ENCODE measurements around the gene FAM50A. TPM values are rescaled to one million over a fixed set of nuclear protein-coding genes. Genes with fewer than 3 reads are reported as not detected.
A peak's percentile ranks its signal among the peaks of the same experiment; 100 is the strongest.

The FAM50A gene
- total and polyA plus RNA-seq, 4 donors: 57.1 to 246 (median 100) TPM

GRCh38 chrX:154481195-154481594, 37.3 kb downstream of the FAM50A start:
- Histone ChIP-seq H3K4me3 (ENCODE audit: low read length in 2 of 2) (no peak overlapping the region), H3K36me3 (ENCODE audit: control insufficient read depth in 1 of 2, insufficient read depth in 2 of 2, low read length in 1 of 2) (no peaks in the 10 kb centered on the region), H3K27ac (ENCODE audit: low read depth in 1 of 2, low read length in 2 of 2) (no peak overlapping the region), H3K9me3 (ENCODE audit: control insufficient read depth, low read length) (no peaks in the 10 kb centered on the region), H3K27me3 (ENCODE audit: control insufficient read depth in 1 of 2, insufficient read depth in 2 of 2, low read length in 1 of 2) (no peaks in the 10 kb centered on the region), H3K4me1 (ENCODE audit: control insufficient read depth in 1 of 2, insufficient read depth in 2 of 2, low read length in 2 of 2) (no peaks in the 10 kb centered on the region)
- ATAC-seq (ENCODE audit: low FRiP score) (no peak), DNase-seq (no peak)
- 81 to 84% methylated on average over 5 of the region's 5 CpGs for WGBS, 2 donors
- intact Hi-C loops (cut with DNase I): no loop called here

GRCh38 chrX:154481911-154482601, 38.1 kb downstream of the FAM50A start:
- Histone ChIP-seq H3K36me3 (ENCODE audit: control insufficient read depth in 1 of 2, insufficient read depth in 2 of 2, low read length in 1 of 2) (no peaks in the 10 kb centered on the region), H3K9me3 (ENCODE audit: control insufficient read depth, low read length) (no peaks in the 10 kb centered on the region), H3K27ac (ENCODE audit: low read depth in 1 of 2, low read length in 2 of 2) (no peak overlapping the region), H3K4me3 (ENCODE audit: low read length in 2 of 2) (no peak overlapping the region), H3K4me1 (ENCODE audit: control insufficient read depth in 1 of 2, insufficient read depth in 2 of 2, low read length in 2 of 2) (no peaks in the 10 kb centered on the region), H3K27me3 (ENCODE audit: control insufficient read depth in 1 of 2, insufficient read depth in 2 of 2, low read length in 1 of 2) (no peaks in the 10 kb centered on the region)
- 73 to 75% methylated on average over 14 of the region's 14 CpGs for WGBS, 2 donors
- intact Hi-C loops (cut with DNase I): no loop called here
- no peak for DNase-seq
- ATAC-seq (ENCODE audit: low FRiP score): no peak

DNA sequence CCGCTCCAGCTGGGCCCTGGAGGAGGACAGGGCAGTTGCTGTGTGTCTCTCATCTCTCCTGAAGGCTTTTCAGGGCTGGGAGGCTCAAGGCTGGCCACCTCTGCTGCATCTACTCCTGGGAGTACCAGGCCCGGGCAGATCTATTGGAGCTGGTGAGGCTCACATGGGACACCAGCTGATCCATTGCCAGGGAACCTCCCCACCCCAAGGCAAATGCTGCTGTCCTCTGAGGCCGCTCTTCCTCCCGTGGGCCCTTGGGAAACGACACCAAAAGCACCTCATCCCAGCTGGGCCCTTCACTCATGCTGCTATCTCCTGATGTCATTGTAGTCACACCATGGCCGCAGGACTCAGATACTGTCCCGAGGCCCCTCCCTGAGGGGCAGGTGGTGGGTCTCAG, 38.8 kb downstream of the FAM50A start:
- H3K4me1 ChIP-seq (ENCODE audit: control insufficient read depth in 1 of 2, insufficient read depth in 2 of 2, low read length in 2 of 2): no peaks in the 10 kb centered on the region
- ATAC-seq (ENCODE audit: low FRiP score) (no peak), DNase-seq (no peak)
- H3K27ac ChIP-seq (ENCODE audit: low read depth in 1 of 2, low read length in 2 of 2): no peak overlapping the region
- no peaks in the 10 kb centered on the region for H3K9me3 ChIP-seq (ENCODE audit: control insufficient read depth, low read length)
- no peaks in the 10 kb centered on the region for H3K36me3 ChIP-seq (ENCODE audit: control insufficient read depth in 1 of 2, insufficient read depth in 2 of 2, low read length in 1 of 2)
- intact Hi-C loops (cut with DNase I): no loop called here
- 69 to 76% methylated on average over 6 to 7 of the region's 7 CpGs for WGBS, 2 donors
- no peaks in the 10 kb centered on the region for H3K27me3 ChIP-seq (ENCODE audit: control insufficient read depth in 1 of 2, insufficient read depth in 2 of 2, low read length in 1 of 2)
- H3K4me3 ChIP-seq (ENCODE audit: low read length in 2 of 2): no peak overlapping the region

- Histone ChIP-seq H3K27me3 (ENCODE audit: control insufficient read depth in 1 of 2, insufficient read depth in 2 of 2, low read length in 1 of 2) (no peaks in the 10 kb centered on the region), H3K4me3 (ENCODE audit: low read length in 2 of 2) (no peak overlapping the region), H3K27ac (ENCODE audit: low read depth in 1 of 2, low read length in 2 of 2) (no peak overlapping the region), H3K9me3 (ENCODE audit: control insufficient read depth, low read length) (no peaks in the 10 kb centered on the region), H3K4me1 (ENCODE audit: control insufficient read depth in 1 of 2, insufficient read depth in 2 of 2, low read length in 2 of 2) (no peaks in the 10 kb centered on the region), H3K36me3 (ENCODE audit: control insufficient read depth in 1 of 2, insufficient read depth in 2 of 2, low read length in 1 of 2) (no peaks in the 10 kb centered on the region)
- intact Hi-C loops (cut with DNase I): no loop called here
- DNase-seq: no peak
- ATAC-seq (ENCODE audit: low FRiP score): no peak
- WGBS, 2 donors: 79 to 83% methylated on average over 7 of the region's 7 CpGs
Measured at GRCh38 chrX:154483325-154483724, 39.4 kb downstream of the FAM50A start.

DNA sequence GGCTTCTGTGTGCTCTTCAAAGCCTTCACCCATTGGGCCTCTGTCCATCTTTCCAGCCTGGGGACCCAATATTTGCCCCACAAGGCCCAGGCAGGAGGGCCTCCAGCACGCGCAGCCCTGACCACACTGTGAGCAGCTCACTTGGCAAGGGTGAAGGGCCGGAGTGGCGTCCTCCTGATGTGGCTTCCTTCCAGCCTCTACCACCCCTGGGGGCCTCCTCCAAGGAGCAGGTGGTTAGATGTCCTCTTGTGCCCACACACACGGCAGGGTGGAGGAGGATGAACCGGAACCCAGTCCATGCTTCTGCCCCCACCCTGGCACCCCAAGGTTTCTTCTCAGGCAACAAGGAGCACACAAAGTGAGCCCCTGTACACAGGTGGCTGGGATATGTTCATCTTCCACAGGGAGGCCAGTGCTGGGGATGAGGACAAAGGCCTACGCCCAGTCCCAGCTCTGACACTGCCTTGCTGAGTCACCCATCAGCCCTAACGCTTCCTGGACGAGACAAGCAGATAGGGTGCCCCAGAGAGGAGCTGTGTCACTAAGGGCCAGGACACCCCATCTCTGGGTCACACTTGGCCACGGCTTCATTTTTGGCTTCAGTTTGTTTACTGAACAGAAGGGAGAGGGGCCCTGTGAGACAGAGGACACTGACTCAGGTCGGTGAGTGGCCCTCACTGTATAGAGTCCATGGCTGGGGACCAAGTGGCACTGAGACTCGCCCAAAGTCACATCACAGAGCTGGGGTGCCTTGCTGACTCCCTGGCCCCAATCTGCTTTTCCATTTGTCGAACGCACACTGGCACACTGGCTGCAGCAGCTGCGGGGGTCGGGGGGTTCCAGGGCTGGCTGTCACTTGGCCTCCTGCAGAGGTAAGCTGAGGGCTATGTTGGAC, 40.6 kb downstream of the FAM50A start:
- no peaks in the 10 kb centered on the region for H3K27me3 ChIP-seq (ENCODE audit: control insufficient read depth in 1 of 2, insufficient read depth in 2 of 2, low read length in 1 of 2)
- H3K4me3 ChIP-seq (ENCODE audit: low read length in 2 of 2): no peak overlapping the region
- intact Hi-C loops (cut with DNase I): no loop called here
- DNase-seq (peak in 1 of 2 donors; percentile 43), ATAC-seq (ENCODE audit: low FRiP score) (no peak)
- no peaks in the 10 kb centered on the region for H3K36me3 ChIP-seq (ENCODE audit: control insufficient read depth in 1 of 2, insufficient read depth in 2 of 2, low read length in 1 of 2)
- no peaks in the 10 kb centered on the region for H3K4me1 ChIP-seq (ENCODE audit: control insufficient read depth in 1 of 2, insufficient read depth in 2 of 2, low read length in 2 of 2)
- WGBS, 2 donors: 74% methylated on average over 16 of the region's 16 CpGs
- H3K27ac ChIP-seq (ENCODE audit: low read depth in 1 of 2, low read length in 2 of 2): no peak overlapping the region
- H3K9me3 ChIP-seq (ENCODE audit: control insufficient read depth, low read length): no peaks in the 10 kb centered on the region

DNA sequence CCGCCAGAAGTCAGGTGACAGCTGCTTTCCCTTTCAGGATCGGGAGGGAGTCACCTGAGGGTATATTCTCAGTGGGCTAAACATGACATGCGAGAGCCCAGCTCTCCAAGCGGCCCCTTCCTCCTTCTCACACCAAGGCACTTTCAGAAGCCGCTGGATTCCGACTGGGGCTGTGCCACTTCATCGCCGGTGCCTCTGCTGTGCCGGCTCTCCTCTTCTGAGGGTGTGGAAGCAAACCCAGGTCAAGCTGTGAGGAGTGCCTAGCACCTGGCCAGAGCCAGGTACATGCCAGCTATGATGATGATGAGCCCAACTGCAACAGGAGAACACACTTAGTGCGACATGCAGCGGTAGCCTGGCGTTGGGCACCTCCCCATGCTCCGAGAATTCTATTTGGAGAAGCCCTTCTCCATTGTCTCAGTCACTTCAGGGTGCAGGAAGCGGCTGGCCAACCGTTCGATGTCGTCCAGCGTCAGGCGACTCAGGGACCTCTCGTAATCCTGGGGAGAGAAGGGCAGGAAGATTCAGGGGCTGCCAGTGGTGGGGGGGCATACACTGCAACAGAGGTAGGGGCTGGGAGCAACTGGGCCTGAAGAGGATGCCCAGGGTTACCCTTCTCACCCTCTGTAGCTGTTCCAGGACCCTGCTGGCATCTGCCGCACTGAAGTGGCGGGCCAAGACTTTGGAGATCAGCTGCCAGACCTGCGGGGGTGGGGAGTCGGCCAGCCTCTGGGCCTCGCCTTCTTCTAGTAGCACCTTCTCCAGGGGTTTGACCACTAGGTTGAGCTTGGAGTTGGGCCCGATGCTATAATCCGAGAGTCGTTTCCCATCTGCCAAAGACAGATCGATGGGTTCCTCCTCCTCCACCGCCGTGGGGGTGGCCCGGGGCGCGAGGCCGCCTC, 41.5 kb downstream of the FAM50A start:
- ATAC-seq (ENCODE audit: low FRiP score): no peak
- intact Hi-C loops (cut with DNase I): no loop called here

GRCh38 chrX:154486052-154486395, 42.1 kb downstream of the FAM50A start:
- DNase-seq: peak; percentile 60 to 79
- Histone ChIP-seq H3K27me3 (ENCODE audit: control insufficient read depth in 1 of 2, insufficient read depth in 2 of 2, low read length in 1 of 2) (peaks cover 0 to 1% of the 10 kb centered on the region in 2 donors), H3K4me3 (ENCODE audit: low read length in 2 of 2) (peak overlapping the region; percentile 17 to 60), H3K9me3 (ENCODE audit: control insufficient read depth, low read length) (no peaks in the 10 kb centered on the region), H3K36me3 (ENCODE audit: control insufficient read depth in 1 of 2, insufficient read depth in 2 of 2, low read length in 1 of 2) (no peaks in the 10 kb centered on the region), H3K27ac (ENCODE audit: low read depth in 1 of 2, low read length in 2 of 2) (peak overlapping the region in 1 of 2 donors; percentile 16), H3K4me1 (ENCODE audit: control insufficient read depth in 1 of 2, insufficient read depth in 2 of 2, low read length in 2 of 2) (no peaks in the 10 kb centered on the region)
- intact Hi-C loops (cut with DNase I): no loop called here
- 1 to 37% methylated on average over 34 to 35 of the region's 35 CpGs for WGBS, 2 donors
- no peak for ATAC-seq (ENCODE audit: low FRiP score)

More for the DNA sequence above, 41.5 kb downstream of the FAM50A start:
- peak; percentile 47 to 77 for DNase-seq
- 35 to 51% methylated on average over 35 of the region's 35 CpGs for WGBS, 2 donors
- Histone ChIP-seq H3K36me3 (ENCODE audit: control insufficient read depth in 1 of 2, insufficient read depth in 2 of 2, low read length in 1 of 2) (no peaks in the 10 kb centered on the region), H3K9me3 (ENCODE audit: control insufficient read depth, low read length) (no peaks in the 10 kb centered on the region), H3K27ac (ENCODE audit: low read depth in 1 of 2, low read length in 2 of 2) (no peak overlapping the region), H3K27me3 (ENCODE audit: control insufficient read depth in 1 of 2, insufficient read depth in 2 of 2, low read length in 1 of 2) (peaks cover 0 to under 1% of the 10 kb centered on the region in 2 donors), H3K4me1 (ENCODE audit: control insufficient read depth in 1 of 2, insufficient read depth in 2 of 2, low read length in 2 of 2) (no peaks in the 10 kb centered on the region), H3K4me3 (ENCODE audit: low read length in 2 of 2) (peak overlapping the region; percentile 17 to 60)

- no peaks in the 10 kb centered on the region for H3K9me3 ChIP-seq (ENCODE audit: control insufficient read depth, low read length)
- H3K36me3 ChIP-seq (ENCODE audit: control insufficient read depth in 1 of 2, insufficient read depth in 2 of 2, low read length in 1 of 2): no peaks in the 10 kb centered on the region
- WGBS, 2 donors: 1 to 43% methylated on average over 35 to 95 of the region's 95 CpGs
- peak within 1 kb of the TSS; percentile 17 to 60 for H3K4me3 ChIP-seq (ENCODE audit: low read length in 2 of 2)
- intact Hi-C loops (cut with DNase I): no loop called here
- no peaks in the 10 kb centered on the region for H3K4me1 ChIP-seq (ENCODE audit: control insufficient read depth in 1 of 2, insufficient read depth in 2 of 2, low read length in 2 of 2)
- peak within 1 kb of the TSS in 1 of 2 donors; percentile 45 for H3K27ac ChIP-seq (ENCODE audit: low read depth in 1 of 2, low read length in 2 of 2)
- H3K27me3 ChIP-seq (ENCODE audit: control insufficient read depth in 1 of 2, insufficient read depth in 2 of 2, low read length in 1 of 2): peaks cover 0 to 1% of the 10 kb centered on the region in 2 donors
- peak; percentile 55 for ATAC-seq (ENCODE audit: low FRiP score)
- peak; percentile 69 to 89 for DNase-seq
Measured at GRCh38 chrX:154486396-154487207, 42.7 kb downstream of the FAM50A start, which contains the start of gene UBL4A. Gene UBL4A (minus strand): TSS chrX:154486615. CDS start chrX:154486584, 31 bp downstream.

All from aorta (tissue), 5 donors.